ENCODE measurements around the gene FOXI3.
"Not testable (repeated sequence)": the region's sequence is repeated elsewhere in the genome, so short reads cannot be mapped to it uniquely, and the experiment has no call there.

Gene FOXI3

GRCh38 chr2:88442473-88442872 is 10.0 kb downstream of the FOXI3 start:
- H3K4me3 ChIP-seq (replicated peaks; ENCODE audit: low read depth, low read length), result no peak overlapping the region
- DNase-seq (ENCODE audit: extremely low read depth, low read depth), result no peak
- no peak for TF ChIP-seq CTCF (IDR thresholded peaks at IDR 0.05; ENCODE audit: low read depth, low read length, missing control alignments)

GRCh38 chr2:88442061-88442460 is 10.4 kb downstream of the FOXI3 start:
- H3K4me3 ChIP-seq (replicated peaks; ENCODE audit: low read depth, low read length), result no peak overlapping the region
- TF ChIP-seq CTCF (IDR thresholded peaks at IDR 0.05; ENCODE audit: low read depth, low read length, missing control alignments), result no peak
- DNase-seq (ENCODE audit: extremely low read depth, low read depth), result no peak

- DNase-seq (ENCODE audit: extremely low read depth, low read depth), result no peak
- H3K4me3 ChIP-seq (replicated peaks; ENCODE audit: low read depth, low read length), result no peak overlapping the region
- TF ChIP-seq CTCF (IDR thresholded peaks at IDR 0.05; ENCODE audit: low read depth, low read length, missing control alignments), result no peak
Measured at GRCh38 chr2:88437010-88437409, 15.5 kb downstream of the FOXI3 start.

DNA sequence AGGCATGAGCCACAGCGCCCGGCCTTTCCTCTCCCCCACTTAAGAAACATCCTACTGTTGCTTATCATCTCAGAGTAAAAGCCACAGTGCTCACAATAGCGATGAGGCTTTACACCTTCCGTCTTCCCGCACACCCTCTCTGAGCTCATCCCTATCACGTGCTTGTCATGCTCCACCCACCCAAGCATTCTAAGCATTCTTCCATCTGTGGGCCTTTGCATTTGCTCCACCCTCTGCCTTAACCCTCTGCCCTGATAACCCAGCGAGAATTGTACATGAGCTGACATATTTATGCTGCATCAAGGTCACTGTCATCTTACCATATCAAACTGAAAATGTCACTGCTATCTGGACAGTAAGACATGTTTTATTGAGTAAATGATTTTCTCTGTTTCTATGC is 22.6 kb downstream of the FOXI3 start:
- no peak overlapping the region for H3K4me3 ChIP-seq (replicated peaks; ENCODE audit: low read depth, low read length)
- no peak for DNase-seq (ENCODE audit: extremely low read depth, low read depth)
- TF ChIP-seq CTCF (IDR thresholded peaks at IDR 0.05; ENCODE audit: low read depth, low read length, missing control alignments), result no peak

- H3K4me3 ChIP-seq (replicated peaks; ENCODE audit: low read depth, low read length), result no peak overlapping the region
- TF ChIP-seq CTCF (IDR thresholded peaks at IDR 0.05; ENCODE audit: low read depth, low read length, missing control alignments), result no peak
- no peak for DNase-seq (ENCODE audit: extremely low read depth, low read depth)
Measured at GRCh38 chr2:88423733-88424132, 28.8 kb downstream of the FOXI3 start.

DNA sequence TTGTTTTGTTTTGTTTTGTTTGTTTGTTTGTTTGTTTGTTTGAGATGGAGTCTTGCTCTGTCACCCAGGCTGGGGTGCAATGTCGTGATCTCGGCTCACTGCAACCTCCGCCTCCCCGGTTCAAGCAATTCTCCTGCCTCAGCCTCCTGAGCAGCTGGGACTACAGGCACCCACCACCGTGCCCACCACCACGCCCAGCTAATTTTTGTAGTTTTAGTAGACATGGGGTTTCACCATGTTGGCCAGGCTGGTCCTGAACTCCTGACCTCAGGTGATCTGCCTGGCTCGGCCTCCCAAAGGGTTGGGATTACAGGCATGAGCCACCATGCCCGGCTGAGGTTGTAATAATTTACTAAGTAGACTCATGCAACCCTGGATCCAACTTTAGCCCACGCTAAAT is 33.4 kb downstream of the FOXI3 start:
- DNase-seq (ENCODE audit: extremely low read depth, low read depth); H3K4me3 ChIP-seq (replicated peaks; ENCODE audit: low read depth, low read length): not testable (repeated sequence)

DNA sequence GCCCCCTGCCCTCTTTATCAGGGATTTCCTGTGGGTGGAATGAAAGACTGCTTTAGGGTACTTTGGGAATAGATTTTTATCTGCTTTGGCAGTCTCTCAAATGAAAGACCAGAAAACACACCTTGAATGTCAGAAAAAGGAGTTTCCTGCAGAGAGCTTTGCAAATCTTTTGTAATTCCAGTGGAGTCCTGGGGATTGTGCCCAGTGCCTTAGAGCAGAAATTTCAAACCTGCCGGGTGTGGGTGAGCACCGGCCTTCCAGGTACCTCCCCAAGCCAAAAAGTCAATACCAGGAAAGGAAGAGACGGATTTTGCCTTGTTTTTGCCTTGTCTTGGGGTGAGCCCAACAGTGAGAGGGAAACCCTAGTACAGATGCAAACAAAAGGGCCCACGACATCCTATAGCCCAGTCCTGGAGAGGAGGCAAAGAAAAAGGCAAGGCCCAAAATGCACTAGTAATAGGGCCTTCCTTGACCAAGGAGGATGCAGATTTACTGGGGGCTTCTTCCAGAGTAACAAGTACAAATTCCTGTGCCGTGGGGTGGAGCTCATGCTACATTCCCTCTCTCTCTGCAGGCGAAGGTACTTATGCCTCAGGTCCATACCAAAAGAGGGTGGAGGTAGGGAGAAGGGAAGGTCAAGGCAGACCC is 36.4 kb downstream of the FOXI3 start:
- DNase-seq (ENCODE audit: extremely low read depth, low read depth), result no peak
- H3K4me3 ChIP-seq (replicated peaks; ENCODE audit: low read depth, low read length), result no peak overlapping the region
- no peak for TF ChIP-seq CTCF (IDR thresholded peaks at IDR 0.05; ENCODE audit: low read depth, low read length, missing control alignments)

DNA sequence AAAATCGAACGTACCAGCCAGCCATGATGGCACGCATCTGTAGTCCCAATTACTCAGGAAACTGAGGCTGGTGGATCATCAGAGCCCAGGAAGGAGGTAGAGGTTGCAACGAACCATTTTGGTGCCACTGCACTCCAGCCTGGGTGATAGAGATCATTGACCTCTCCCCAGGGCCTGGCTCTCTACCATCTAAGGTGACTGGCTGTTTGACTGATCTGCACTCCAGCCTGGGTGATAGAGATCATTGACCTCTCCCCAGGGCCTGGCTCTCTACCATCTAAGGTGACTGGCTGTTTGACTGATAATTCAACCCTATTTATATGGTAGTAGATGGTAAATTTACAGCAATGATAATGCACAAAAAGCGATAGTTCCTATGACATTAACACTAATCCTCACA is 43.6 kb downstream of the FOXI3 start:
- not testable (repeated sequence) for H3K4me3 ChIP-seq (replicated peaks; ENCODE audit: low read depth, low read length); DNase-seq (ENCODE audit: extremely low read depth, low read depth)

All from HFF-Myc (cell line).